ENCODE data around the gene NUDT4. TPM values are rescaled to one million over a fixed set of nuclear protein-coding genes. Genes with fewer than 3 reads are reported as not detected.

The NUDT4 gene
- total and polyA plus RNA-seq, 2 of the 8 experiments (the other 6 are each of a cell fraction or from before 2014, with no cell fraction given), result 17.3 to 71.7 TPM

DNA sequence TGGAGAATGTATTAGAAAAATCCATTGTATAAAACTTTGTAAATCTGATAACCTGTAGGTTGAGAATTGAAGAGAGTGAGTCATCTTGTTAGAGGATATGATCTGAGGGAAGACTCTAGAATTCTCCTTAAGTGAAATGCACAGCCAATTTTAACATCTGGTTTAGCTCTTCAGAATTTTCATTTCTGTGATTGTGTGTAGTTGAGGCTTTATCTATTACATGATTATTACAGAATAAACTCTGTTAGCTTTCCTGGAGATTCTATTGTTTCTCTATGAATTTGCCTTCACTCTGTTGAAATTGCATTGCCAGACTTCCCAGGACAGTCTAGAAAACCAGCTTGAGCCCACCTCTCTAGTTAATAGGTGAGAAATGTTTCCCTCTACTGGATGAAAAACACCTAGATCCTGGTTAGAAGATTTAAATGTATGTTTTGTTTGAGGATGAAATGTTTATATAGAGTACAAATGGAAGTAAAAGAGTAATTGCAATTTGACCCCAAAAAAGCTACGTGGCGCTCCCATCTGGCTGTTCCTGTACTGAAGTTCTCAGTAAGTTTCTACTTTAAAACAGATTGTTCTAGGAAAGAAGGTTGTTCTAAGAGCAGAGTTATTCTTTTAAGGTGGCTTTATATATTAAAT lies 2.9 kb downstream of the NUDT4 start:
- H4K20me1 ChIP-seq (replicated peaks in 1 of 2; ENCODE audit: control insufficient read depth in 1 of 2, insufficient read depth in 2 of 2, low read length in 2 of 2), result peaks cover 0 to 12% of the 10 kb centered on the region in 2 experiments
- H2AFZ ChIP-seq (ENCODE audit: low read length), result no peak overlapping the region
- H3K4me2 ChIP-seq (ENCODE audit: insufficient read depth in 1 of 2, low read depth in 2 of 2, low read length in 2 of 2), result peak overlapping the region; percentile 75 to 92
- no peak overlapping the region for H2BK15ac ChIP-seq (ENCODE audit: low read length)
- peaks cover 29 to 73% of the 10 kb centered on the region in 2 experiments for H3K79me2 ChIP-seq (ENCODE audit: control insufficient read depth in 1 of 2, insufficient read depth in 2 of 2, low read length in 2 of 2)
- H3K23me2 ChIP-seq (ENCODE audit: low read depth, low read length), result peaks cover 12% of the 10 kb centered on the region
- ChIA-PET CTCF (ENCODE audit: partially characterized antibody) (interaction anchor here (0.5 to 3.5 kb wide), 23 partner anchors 10 to 1306 kb away, joined by 3 to 16 read pairs (median 3); no protein-coding TSS in a partner anchor), POLR2A (ENCODE audit: partially characterized antibody) (interaction anchor here (1.0 to 1.7 kb wide), 3 partner anchors 9 to 57 kb away, joined by 3 to 4 read pairs (median 4); no protein-coding TSS in a partner anchor)
- H3K36me3 ChIP-seq (ENCODE audit: control insufficient read depth in 2 of 4, insufficient read depth in 4 of 4, low read length in 3 of 4), result no peaks in the 10 kb centered on the region
- no peak overlapping the region for H3K27ac ChIP-seq (ENCODE audit: low read depth, low read length)
- H2BK120ac ChIP-seq (replicated peaks; ENCODE audit: low read depth, low read length), result no peak overlapping the region
- H3K27me3 ChIP-seq (replicated peaks in 1 of 4; ENCODE audit: control insufficient read depth in 3 of 4, extremely low read depth in 1 of 4, insufficient read depth in 3 of 4, low read length in 3 of 4), result no peaks in the 10 kb centered on the region
- 0 out of 2 replicates have a peak, but pooled peaks cover 2% of the 10 kb centered on the region for H3K79me1 ChIP-seq (ENCODE audit: low read depth, low read length)
- H3K56ac ChIP-seq (replicated peaks; ENCODE audit: insufficient read length, low read depth, low read length), result no peak overlapping the region
- no peak overlapping the region for H2BK12ac ChIP-seq (ENCODE audit: low read depth, low read length)
- no peak overlapping the region for H4K5ac ChIP-seq (ENCODE audit: insufficient read length, low read depth, low read length)
- peaks cover 7 to 18% (median 11%) of the 10 kb centered on the region in 4 experiments; a peak in 6 of 7 replicates for H3K4me1 ChIP-seq (replicated peaks in 1 of 4; ENCODE audit: control insufficient read depth in 3 of 4, insufficient read depth in 4 of 4, low read length in 3 of 4)
- no peak overlapping the region for H3K4ac ChIP-seq (replicated peaks; ENCODE audit: insufficient read length, low read depth, low read length)
- no peak overlapping the region for H3K23ac ChIP-seq (ENCODE audit: insufficient read length)
- FAIRE-seq (no peak), DNase-seq (ENCODE audit: low read depth in 1 of 2, low spot score in 2 of 2) (no peak)
- H3K18ac ChIP-seq (ENCODE audit: extremely low read depth, low read length), result no peak overlapping the region
- no peak overlapping the region for H2BK5ac ChIP-seq (ENCODE audit: low read depth, low read length)
- H2BK20ac ChIP-seq (ENCODE audit: low read length), result no peak overlapping the region
- H4K91ac ChIP-seq (replicated peaks; ENCODE audit: insufficient read length, low read length), result no peak overlapping the region
- H3K9me3 ChIP-seq (ENCODE audit: insufficient read depth in 2 of 2, low read depth in 1 of 2, low read length in 1 of 2), result no peaks in the 10 kb centered on the region
- H2AK5ac ChIP-seq (ENCODE audit: low read depth, low read length), result no peak overlapping the region
- no peak overlapping the region for H4K8ac ChIP-seq (ENCODE audit: extremely low read depth, insufficient read depth, low read length)
- H3K14ac ChIP-seq (ENCODE audit: insufficient read length), result no peak overlapping the region
- 42% methylated on average over 2 of the region's 2 CpGs; no CpG with 5 or more reads in 1 of the 2 experiments for WGBS, 2 experiments (ENCODE audit: extremely low coverage in 1 of 2, insufficient coverage in 1 of 2, insufficient read length in 1 of 2, insufficient replicate concordance in 2 of 2, low coverage in 1 of 2, low lambda C conversion rate in 2 of 2, missing lambda C conversion rate in 1 of 2)
- no peak overlapping the region for H3K9ac ChIP-seq (replicated peaks in 1 of 4; ENCODE audit: extremely low read depth in 1 of 4, low read depth in 3 of 4, low read length in 3 of 4)
- H3K4me3 ChIP-seq (ENCODE audit: extremely low read depth in 1 of 4, insufficient read depth in 2 of 4, low read depth in 3 of 4, low read length in 4 of 4), result peak overlapping the region in 2 of 4 experiments; percentile 88 to 96; a peak in 3 of 8 replicates
- TF ChIP-seq RAD21 (IDR thresholded peaks at IDR 0.05 in 1 of 2, conservative IDR thresholded peaks at IDR 0.05 in 1 of 2; ENCODE audit: low read depth in 2 of 2, low read length in 2 of 2), result peak; percentile 16 to 29; a peak in 1 of 4 replicates

All from H1 (cell line).